ENCODE results near the gene ZNF697. TPM values are rescaled to one million over a fixed set of nuclear protein-coding genes. Genes with fewer than 3 reads are reported as not detected.

The ZNF697 gene
- total RNA-seq, 2 donors from 2014 or later, result 12.0 to 14.8 TPM

GRCh38 chr1:119646521-119647227, 1.4 kb downstream of the ZNF697 start:
- peaks cover 10% of the 10 kb centered on the region for H3K36me3 Mint-ChIP-seq (ENCODE audit: low read depth)
- no peak for DNase-seq
- peak overlapping the region; percentile 67 for H3K9ac ChIP-seq (ENCODE audit: extremely low read depth, low read length, poor library complexity, severe bottlenecking)
- WGBS, 2 experiments (ENCODE audit: insufficient coverage in 1 of 2, insufficient read length in 1 of 2), result 17 to 21% methylated on average over 3 to 14 of the region's 15 CpGs
- TF ChIP-seq, protein P1, sequence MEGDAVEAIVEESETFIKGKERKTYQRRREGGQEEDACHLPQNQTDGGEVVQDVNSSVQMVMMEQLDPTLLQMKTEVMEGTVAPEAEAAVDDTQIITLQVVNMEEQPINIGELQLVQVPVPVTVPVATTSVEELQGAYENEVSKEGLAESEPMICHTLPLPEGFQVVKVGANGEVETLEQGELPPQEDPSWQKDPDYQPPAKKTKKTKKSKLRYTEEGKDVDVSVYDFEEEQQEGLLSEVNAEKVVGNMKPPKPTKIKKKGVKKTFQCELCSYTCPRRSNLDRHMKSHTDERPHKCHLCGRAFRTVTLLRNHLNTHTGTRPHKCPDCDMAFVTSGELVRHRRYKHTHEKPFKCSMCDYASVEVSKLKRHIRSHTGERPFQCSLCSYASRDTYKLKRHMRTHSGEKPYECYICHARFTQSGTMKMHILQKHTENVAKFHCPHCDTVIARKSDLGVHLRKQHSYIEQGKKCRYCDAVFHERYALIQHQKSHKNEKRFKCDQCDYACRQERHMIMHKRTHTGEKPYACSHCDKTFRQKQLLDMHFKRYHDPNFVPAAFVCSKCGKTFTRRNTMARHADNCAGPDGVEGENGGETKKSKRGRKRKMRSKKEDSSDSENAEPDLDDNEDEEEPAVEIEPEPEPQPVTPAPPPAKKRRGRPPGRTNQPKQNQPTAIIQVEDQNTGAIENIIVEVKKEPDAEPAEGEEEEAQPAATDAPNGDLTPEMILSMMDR (conservative IDR thresholded peaks at IDR 0.05), result no peak
- H3K27ac Mint-ChIP-seq, result peak overlapping the region; percentile 94
- H3K27ac ChIP-seq (ENCODE audit: low read depth, low read length), result no peak overlapping the region
- peaks cover 4% of the 10 kb centered on the region for H3K9me3 ChIP-seq (ENCODE audit: control insufficient read depth, low read length)
- H3K27me3 ChIP-seq (ENCODE audit: control insufficient read depth, insufficient read depth, low read length, poor library complexity, severe bottlenecking), result no peaks in the 10 kb centered on the region
- H3K4me3 Mint-ChIP-seq, result peak overlapping the region; percentile 91
- H3K27me3 Mint-ChIP-seq (ENCODE audit: insufficient read depth), result no peaks in the 10 kb centered on the region
- peaks cover 2% of the 10 kb centered on the region for H3K9me3 Mint-ChIP-seq
- peak overlapping the region; percentile 97 for H3K4me3 ChIP-seq (ENCODE audit: low read length)
- peaks cover 5% of the 10 kb centered on the region for H3K36me3 ChIP-seq (ENCODE audit: control insufficient read depth, insufficient read depth, low read length)
- H3K4me1 ChIP-seq (ENCODE audit: control insufficient read depth, insufficient read depth, low read length), result peaks cover 2% of the 10 kb centered on the region
- peaks cover 37% of the 10 kb centered on the region for H3K4me1 Mint-ChIP-seq

GRCh38 chr1:119639109-119639508, 9.0 kb downstream of the ZNF697 start:
- no peaks in the 10 kb centered on the region for H3K27me3 ChIP-seq (ENCODE audit: control insufficient read depth, insufficient read depth, low read length, poor library complexity, severe bottlenecking)
- TF ChIP-seq, protein P1 (conservative IDR thresholded peaks at IDR 0.05), result no peak
- H3K9ac ChIP-seq (ENCODE audit: extremely low read depth, low read length, poor library complexity, severe bottlenecking), result no peak overlapping the region
- Mint-ChIP-seq H3K36me3 (ENCODE audit: low read depth) (peaks cover 19% of the 10 kb centered on the region), H3K4me1 (peaks cover 17% of the 10 kb centered on the region), H3K4me3 (no peak overlapping the region), H3K9me3 (peaks cover 3% of the 10 kb centered on the region), H3K27ac (no peak overlapping the region), H3K27me3 (ENCODE audit: insufficient read depth) (no peaks in the 10 kb centered on the region)
- DNase-seq, result no peak
- no peak overlapping the region for H3K27ac ChIP-seq (ENCODE audit: low read depth, low read length)
- H3K4me3 ChIP-seq (ENCODE audit: low read length), result no peak overlapping the region
- WGBS, 2 experiments (ENCODE audit: insufficient coverage in 1 of 2, insufficient read length in 1 of 2), result 88 to 97% methylated on average over 1 of the region's 1 CpG
- peaks cover 3% of the 10 kb centered on the region for H3K4me1 ChIP-seq (ENCODE audit: control insufficient read depth, insufficient read depth, low read length)
- H3K36me3 ChIP-seq (ENCODE audit: control insufficient read depth, insufficient read depth, low read length), result peaks cover 16% of the 10 kb centered on the region
- peaks cover 4% of the 10 kb centered on the region for H3K9me3 ChIP-seq (ENCODE audit: control insufficient read depth, low read length)

DNA sequence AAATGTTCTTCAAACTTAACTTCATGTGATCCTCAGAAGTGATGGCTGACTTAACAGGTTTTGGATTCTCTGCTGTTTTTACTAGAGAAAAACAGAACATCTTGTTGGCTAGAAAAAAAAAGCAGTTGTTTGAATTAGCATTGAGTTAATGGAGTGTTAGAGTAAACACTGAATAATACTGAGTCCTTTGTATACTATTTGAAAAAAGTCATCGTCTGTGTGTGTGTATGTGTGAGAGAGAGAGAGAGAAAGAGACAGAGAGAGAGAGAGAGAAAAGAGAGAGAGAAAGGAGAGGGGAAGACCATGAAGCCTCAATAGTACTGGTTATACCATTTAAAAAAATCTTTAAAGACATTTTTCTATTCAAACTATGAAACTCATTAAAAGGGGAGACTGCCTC, 10.4 kb downstream of the ZNF697 start:
- H3K9me3 ChIP-seq (ENCODE audit: control insufficient read depth, low read length), result peaks cover 4% of the 10 kb centered on the region
- Mint-ChIP-seq H3K36me3 (ENCODE audit: low read depth) (peaks cover 18% of the 10 kb centered on the region), H3K4me3 (no peak overlapping the region), H3K9me3 (peaks cover 3% of the 10 kb centered on the region), H3K27ac (no peak overlapping the region), H3K27me3 (ENCODE audit: insufficient read depth) (no peaks in the 10 kb centered on the region), H3K4me1 (peaks cover 18% of the 10 kb centered on the region)
- no peak overlapping the region for H3K9ac ChIP-seq (ENCODE audit: extremely low read depth, low read length, poor library complexity, severe bottlenecking)
- H3K27me3 ChIP-seq (ENCODE audit: control insufficient read depth, insufficient read depth, low read length, poor library complexity, severe bottlenecking), result no peaks in the 10 kb centered on the region
- TF ChIP-seq, protein P1 (conservative IDR thresholded peaks at IDR 0.05), result no peak
- peaks cover 24% of the 10 kb centered on the region for H3K36me3 ChIP-seq (ENCODE audit: control insufficient read depth, insufficient read depth, low read length)
- DNase-seq, result no peak
- H3K4me1 ChIP-seq (ENCODE audit: control insufficient read depth, insufficient read depth, low read length), result peaks cover 3% of the 10 kb centered on the region
- WGBS, 2 experiments (ENCODE audit: insufficient coverage in 1 of 2, insufficient read length in 1 of 2), result 73 to 100% methylated on average over 1 of the region's 1 CpG
- no peak overlapping the region for H3K4me3 ChIP-seq (ENCODE audit: low read length)
- no peak overlapping the region for H3K27ac ChIP-seq (ENCODE audit: low read depth, low read length)

All from endodermal cell (in vitro differentiated cells).